DOHH2 (cell line): ENCODE measurements around the gene KRTAP2-3.

Source experiments
- H3F3A ChIP-seq: fragments of 200-600 bp; sonication (generic), shearing (Covaris generic); 2 replicates; pipeline ENCODE4 v1.6.0; 2016; ENCODE audit warnings: antibody characterized with exemption, mild to moderate bottlenecking; ENCODE audit not compliant: control insufficient read depth, insufficient read depth
- H3K27ac ChIP-seq: fragments of 200-600 bp; sonication (generic); 2 replicates; pipeline ENCODE4 v1.5.1; 2014; ENCODE audit warnings: low read depth, mild to moderate bottlenecking, low read length, moderate library complexity
- H3K27me3 ChIP-seq: fragments of 200-600 bp; sonication (generic); 2 replicates; pipeline ENCODE4 v1.6.1; 2014; ENCODE audit warnings: mild to moderate bottlenecking, low read length, mixed read lengths; ENCODE audit not compliant: control insufficient read depth
- H3K36me3 ChIP-seq: fragments of 200-600 bp; sonication (generic); 2 replicates; pipeline ENCODE4 v1.6.1; 2014; ENCODE audit warnings: mild to moderate bottlenecking, low read length, moderate library complexity, mixed read lengths; ENCODE audit not compliant: control insufficient read depth
- H3K4me1 ChIP-seq: fragments of 200-600 bp; sonication (generic); 2 replicates; pipeline ENCODE4 v1.6.1; 2014; ENCODE audit warnings: mild to moderate bottlenecking, low read length, mixed read lengths; ENCODE audit not compliant: control insufficient read depth
- H3K4me2 ChIP-seq: fragments of 200-600 bp; sonication (generic); 2 replicates; pipeline ENCODE4 v1.6.0; 2014; ENCODE audit warnings: mild to moderate bottlenecking, low read length, moderate library complexity
- H3K4me3 ChIP-seq: fragments of 200-600 bp; sonication (generic); 2 replicates; pipeline ENCODE4 v1.5.1; 2014; ENCODE audit warnings: mild to moderate bottlenecking, low read length, mixed read lengths
- H3K79me2 ChIP-seq: fragments of 200-600 bp; sonication (generic); 2 replicates; pipeline ENCODE4 v1.6.1; 2014; ENCODE audit warnings: mild to moderate bottlenecking, low read length, mixed read lengths; ENCODE audit not compliant: control insufficient read depth
- H3K9me2 ChIP-seq: fragments of 200-600 bp; sonication (generic); replicated peaks from 2 replicates; pipeline ENCODE4 v1.6.1; 2014; ENCODE audit warnings: mild to moderate bottlenecking, low read length, mixed read lengths; ENCODE audit not compliant: control insufficient read depth
- H3K9me3 ChIP-seq: fragments of 200-600 bp; sonication (generic); 2 replicates; pipeline ENCODE4 v1.6.1; 2014; ENCODE audit warnings: antibody characterized with exemption, low read length, mixed read lengths; ENCODE audit not compliant: control insufficient read depth, insufficient read depth
- H4K20me1 ChIP-seq: fragments of 200-600 bp; sonication (generic); 2 replicates; pipeline ENCODE4 v1.6.0; 2014; ENCODE audit warnings: low read depth, mild to moderate bottlenecking, antibody characterized with exemption, low read length, moderate library complexity; ENCODE audit not compliant: control insufficient read depth, insufficient read depth
- EZH2phosphoT487 ChIP-seq: fragments of 200-600 bp; sonication (generic); IDR thresholded peaks from 2 replicates; pipeline ENCODE4 v1.6.1; 2017; ENCODE audit warnings: borderline replicate concordance, mild to moderate bottlenecking, antibody characterized with exemption, low read length, moderate library complexity, mixed read lengths
- TF ChIP-seq, protein P1 (sequence below): fragments of 200-600 bp; sonication (generic); IDR thresholded peaks from one replicate; pipeline ENCODE4 v1.5.1; 2014; ENCODE audit warnings: antibody characterized with exemption, mild to moderate bottlenecking, low read depth, low read length; ENCODE audit not compliant: poor library complexity, severe bottlenecking

The KRTAP2-3 gene

DNA sequence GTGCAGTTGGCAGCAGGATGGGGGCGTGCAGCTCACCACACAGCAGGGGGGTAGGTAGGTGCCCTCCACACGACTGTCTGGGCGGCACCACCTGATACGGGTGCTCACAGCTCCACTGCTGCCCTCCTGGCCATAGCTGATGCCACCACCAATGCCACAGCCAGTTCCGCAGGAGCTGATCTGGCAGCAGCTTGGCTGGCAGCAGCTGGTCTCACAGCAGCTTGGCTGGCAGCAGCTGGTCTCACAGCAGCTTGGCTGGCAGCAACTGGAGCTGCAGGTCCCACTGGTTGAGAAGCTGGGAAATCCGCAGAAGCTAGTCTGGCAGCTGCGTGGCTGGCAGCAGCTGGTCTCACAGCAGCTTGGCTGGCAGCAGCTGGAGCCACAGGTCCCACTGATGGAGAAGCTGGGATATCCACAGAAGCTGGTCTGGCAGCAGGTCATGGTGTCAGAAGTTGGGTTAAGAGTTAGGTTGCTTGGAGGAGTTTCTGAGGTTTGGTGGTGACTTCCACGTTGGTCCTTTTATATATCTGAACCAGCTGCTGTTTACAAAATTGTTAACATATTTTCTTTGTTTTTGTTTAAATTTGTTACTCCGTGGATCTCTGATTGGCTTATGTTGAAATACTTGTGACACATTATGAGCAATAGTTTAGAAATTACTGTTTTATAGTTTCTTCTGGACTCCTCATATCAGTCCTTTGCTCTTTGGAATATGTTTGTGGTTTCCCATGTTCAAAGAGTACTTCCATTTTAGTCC lies 33.0 kb downstream of the KRTAP2-3 start, which contains the start of gene KRTAP1-5:
KRTAP1-5 (minus strand) TSS at position 494 of the 757 bp plus-strand sequence; CDS start at position 441, 53 bp downstream.
- TF ChIP-seq EZH2phosphoT487 = no peak
- TF ChIP-seq, protein P1, sequence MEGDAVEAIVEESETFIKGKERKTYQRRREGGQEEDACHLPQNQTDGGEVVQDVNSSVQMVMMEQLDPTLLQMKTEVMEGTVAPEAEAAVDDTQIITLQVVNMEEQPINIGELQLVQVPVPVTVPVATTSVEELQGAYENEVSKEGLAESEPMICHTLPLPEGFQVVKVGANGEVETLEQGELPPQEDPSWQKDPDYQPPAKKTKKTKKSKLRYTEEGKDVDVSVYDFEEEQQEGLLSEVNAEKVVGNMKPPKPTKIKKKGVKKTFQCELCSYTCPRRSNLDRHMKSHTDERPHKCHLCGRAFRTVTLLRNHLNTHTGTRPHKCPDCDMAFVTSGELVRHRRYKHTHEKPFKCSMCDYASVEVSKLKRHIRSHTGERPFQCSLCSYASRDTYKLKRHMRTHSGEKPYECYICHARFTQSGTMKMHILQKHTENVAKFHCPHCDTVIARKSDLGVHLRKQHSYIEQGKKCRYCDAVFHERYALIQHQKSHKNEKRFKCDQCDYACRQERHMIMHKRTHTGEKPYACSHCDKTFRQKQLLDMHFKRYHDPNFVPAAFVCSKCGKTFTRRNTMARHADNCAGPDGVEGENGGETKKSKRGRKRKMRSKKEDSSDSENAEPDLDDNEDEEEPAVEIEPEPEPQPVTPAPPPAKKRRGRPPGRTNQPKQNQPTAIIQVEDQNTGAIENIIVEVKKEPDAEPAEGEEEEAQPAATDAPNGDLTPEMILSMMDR = no peak
- Histone ChIP-seq H3K4me2 (no peak within 1 kb of the TSS), H3F3A (no peaks in the 10 kb centered on the region)

DNA sequence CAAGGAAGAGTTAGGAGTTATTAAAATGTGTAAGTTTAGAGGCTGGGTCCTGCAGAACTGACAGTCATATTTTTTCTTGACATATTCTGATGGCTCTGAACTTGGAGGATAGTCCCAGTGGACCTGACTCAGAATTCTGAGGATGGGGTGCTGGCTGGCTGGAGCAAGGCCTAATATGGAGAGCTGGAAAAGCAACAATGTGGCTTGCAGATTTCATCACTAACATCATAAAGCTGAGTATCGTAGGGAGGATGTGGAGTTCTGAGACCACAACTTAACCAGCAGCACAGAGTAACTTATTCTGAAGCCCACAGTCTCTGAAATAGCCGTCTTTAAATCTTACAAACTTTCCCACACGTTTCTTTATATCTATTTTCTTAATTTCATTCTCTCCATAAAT lies 35.2 kb downstream of the KRTAP2-3 start:
- Histone ChIP-seq H3K27me3 (no peaks in the 10 kb centered on the region), H3K4me2 (no peak overlapping the region), H3K4me1 (no peaks in the 10 kb centered on the region), H3K9me3 (no peaks in the 10 kb centered on the region), H3K27ac (no peak overlapping the region), H3K9me2 (no peaks in the 10 kb centered on the region), H3F3A (no peaks in the 10 kb centered on the region), H3K36me3 (no peaks in the 10 kb centered on the region), H4K20me1 (no peaks in the 10 kb centered on the region), H3K79me2 (no peaks in the 10 kb centered on the region), H3K4me3 (no peak overlapping the region)
- no peak for TF ChIP-seq EZH2phosphoT487
- TF ChIP-seq, protein P1 = no peak

More for the DNA sequence above, 33.0 kb downstream of the KRTAP2-3 start, which contains the start of gene KRTAP1-5:
- H3K36me3 ChIP-seq = no peaks in the 10 kb centered on the region
- no peaks in the 10 kb centered on the region for H3K4me1 ChIP-seq
- H3K9me2 ChIP-seq = no peaks in the 10 kb centered on the region
- H4K20me1 ChIP-seq = no peaks in the 10 kb centered on the region
- no peak within 1 kb of the TSS for H3K27ac ChIP-seq
- H3K4me3 ChIP-seq = no peak within 1 kb of the TSS
- no peaks in the 10 kb centered on the region for H3K27me3 ChIP-seq
- H3K9me3 ChIP-seq = no peaks in the 10 kb centered on the region
- no peaks in the 10 kb centered on the region for H3K79me2 ChIP-seq

DNA sequence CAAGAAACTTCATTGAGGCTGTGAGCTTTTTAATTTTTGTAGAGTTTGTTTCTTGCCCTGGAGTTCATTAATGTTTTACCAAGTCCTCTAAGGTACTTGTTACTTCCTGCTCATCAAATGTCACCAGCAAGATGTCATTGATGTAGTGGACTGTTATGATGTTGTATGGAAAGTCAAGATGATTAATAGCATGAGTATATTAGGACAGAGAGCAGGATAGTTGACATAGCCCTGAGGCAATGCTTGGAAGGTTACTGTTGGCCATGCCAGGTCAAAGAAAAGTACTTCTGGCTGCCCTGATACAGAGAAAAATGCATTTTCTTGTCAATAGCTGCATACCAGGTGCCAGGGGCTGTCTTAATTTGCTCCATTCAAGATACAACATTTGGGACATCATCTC lies 39.6 kb downstream of the KRTAP2-3 start:
- Histone ChIP-seq H3K4me2 (no peak overlapping the region), H3K9me2 (no peaks in the 10 kb centered on the region), H3F3A (no peaks in the 10 kb centered on the region), H3K9me3 (no peaks in the 10 kb centered on the region), H3K27me3 (no peaks in the 10 kb centered on the region), H3K79me2 (no peaks in the 10 kb centered on the region), H3K27ac (no peak overlapping the region), H3K4me3 (no peak overlapping the region), H4K20me1 (no peaks in the 10 kb centered on the region), H3K36me3 (no peaks in the 10 kb centered on the region), H3K4me1 (no peaks in the 10 kb centered on the region)
- TF ChIP-seq EZH2phosphoT487 = no peak
- TF ChIP-seq, protein P1 = no peak
